DMS153 (cell line): ENCODE data around the gene DNAAF5.
"Not testable (repeated sequence)": the region's sequence is repeated elsewhere in the genome, so short reads cannot be mapped to it uniquely, and the experiment has no call there.

Experiments
- DNase-seq: peaks from one replicate; lab custom pipeline; 2025; lab: John Stamatoyannopoulos, UW

The DNAAF5 gene

DNA sequence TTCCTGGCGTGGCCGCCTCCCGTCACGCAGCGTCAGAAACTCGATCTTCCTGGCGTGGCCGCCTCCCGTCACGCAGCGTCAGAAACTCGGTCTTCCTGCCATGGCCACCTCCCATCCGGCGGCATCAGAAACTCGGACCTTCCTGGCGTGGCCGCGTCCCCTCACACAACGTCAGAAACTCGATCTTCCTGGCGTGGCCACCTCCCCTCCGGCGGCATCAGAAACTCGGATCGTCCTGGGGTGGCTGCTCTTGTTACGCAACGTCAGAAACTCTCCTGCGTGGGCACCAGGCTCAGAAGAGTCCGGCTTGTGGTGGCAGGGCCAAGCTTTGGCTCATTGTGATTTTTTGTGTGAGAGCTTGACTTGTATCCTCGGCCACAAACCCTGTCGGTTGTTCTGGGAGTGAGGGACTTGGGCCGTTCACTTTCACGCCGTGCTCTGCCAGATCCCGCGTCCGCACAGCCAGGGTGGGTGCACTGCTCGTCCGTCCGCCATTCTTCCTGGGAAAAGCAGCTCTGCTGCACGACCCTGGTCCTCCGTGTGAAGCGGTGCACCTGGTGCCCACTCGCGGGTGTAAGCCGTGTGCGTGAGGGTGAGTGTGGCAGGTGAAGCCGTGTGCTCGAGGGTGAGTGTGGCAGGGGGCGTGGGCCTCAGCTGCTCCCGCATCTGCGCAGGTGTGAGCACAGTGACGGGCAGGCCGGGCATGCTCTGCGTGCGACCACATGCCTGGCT, 56.4 kb downstream of the DNAAF5 start:
- DNase-seq = no peak

DNA sequence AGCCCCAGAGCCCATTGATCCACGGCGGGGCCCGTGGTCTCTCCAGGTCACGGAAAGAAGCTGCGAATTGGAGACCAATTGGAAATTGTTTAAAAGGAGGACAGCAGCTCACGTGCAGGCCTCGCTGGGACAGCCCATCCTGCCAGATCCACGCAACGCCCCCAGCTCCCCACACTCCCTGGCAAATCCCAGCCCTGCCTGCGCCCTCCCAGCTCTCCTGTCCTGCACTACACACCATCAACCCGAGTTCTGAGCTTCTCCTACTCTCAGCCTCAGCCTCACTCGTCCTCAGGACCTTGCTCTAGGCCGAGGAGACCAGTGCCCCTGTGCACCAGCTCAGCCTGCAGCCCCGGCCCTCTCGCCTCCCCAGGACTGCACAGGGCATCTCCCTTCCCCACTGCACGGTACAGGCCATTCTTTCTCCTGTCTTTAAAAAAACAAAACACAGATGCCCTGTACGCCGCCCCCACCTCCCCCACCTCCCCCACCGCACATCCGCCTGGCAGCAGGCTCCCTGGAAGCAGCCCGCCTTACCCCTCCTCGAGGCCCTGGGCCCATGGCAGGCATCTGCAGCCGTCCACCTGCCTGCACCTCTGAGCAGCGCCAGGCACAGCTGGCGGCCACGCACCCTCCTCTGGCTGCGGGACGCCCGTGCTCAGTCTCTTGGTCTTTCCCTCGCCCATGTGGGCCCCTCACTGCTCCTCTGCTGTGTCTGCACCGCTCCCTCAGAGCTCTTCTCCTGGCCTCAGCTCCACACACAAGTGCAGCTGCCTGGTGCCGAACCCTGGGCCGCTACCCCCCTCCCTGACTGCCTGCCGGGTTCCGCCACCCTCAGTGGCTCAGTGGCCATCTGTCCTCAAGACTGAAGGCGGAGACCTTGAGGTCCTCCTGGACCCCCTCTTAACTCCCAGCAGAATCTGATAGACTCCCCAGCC, 57.3 kb downstream of the DNAAF5 start:
- no peak for DNase-seq

DNA sequence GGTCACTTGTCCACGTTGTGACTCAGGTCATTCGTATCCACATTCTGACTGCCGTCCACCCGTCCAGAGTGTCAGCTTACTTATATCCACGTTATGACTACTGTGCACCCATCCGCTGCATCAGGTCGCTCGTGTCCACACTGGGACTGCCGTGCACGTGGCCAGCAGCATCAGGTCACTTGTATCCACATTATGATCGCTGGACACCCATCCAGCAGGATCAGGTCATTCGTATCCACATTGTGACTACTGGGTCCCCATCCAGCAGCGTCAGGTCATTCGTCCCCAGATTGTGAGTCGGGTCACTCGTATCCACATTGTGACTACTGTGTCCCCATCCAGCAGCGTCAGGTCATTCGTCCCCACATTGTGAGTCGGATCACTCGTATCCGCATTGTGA, 58.5 kb downstream of the DNAAF5 start:
- DNase-seq = no peak

- no peak for DNase-seq
Measured at GRCh38 chr7:785416-785815, 58.9 kb downstream of the DNAAF5 start.

DNA sequence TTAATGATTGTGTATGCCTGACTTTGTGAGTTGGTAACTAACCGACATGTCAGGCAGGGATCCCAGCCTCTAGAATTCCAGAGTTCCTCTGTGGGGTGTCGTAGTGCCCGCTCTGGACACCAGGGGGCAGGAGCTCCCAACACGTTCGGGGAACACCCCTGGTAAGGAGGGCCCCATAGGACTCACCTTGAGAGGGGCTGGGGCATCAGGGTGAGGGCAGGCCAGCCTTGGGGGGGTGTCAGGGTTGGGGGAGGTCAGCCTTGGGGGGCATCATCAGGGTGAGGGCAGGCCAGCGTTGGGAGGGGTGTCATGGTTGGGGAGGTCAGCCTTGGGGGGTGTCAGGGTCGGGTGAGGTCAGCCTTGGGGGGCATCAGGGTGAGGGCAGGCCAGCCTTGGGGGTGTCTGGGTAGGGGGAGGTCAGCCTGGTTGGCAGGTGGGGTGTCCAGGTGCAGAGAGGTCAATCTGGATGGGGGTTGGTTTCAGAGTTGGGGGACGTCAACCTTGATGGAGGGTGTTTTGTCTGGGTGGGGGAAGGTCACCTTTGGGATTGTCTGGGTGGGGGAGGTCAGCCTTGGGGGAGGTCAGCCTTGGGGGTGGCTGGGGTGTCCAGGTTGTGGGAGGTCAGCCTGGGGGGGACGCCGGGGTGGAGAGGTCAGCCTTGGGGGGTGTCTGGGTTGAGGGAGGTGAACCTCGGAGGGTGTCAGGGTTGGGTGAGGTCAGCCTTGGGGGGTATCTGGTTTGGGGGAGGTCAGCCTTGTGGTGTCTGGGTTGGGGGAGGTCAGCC, 60.2 kb downstream of the DNAAF5 start:
- peak; percentile 43 for DNase-seq

DNA sequence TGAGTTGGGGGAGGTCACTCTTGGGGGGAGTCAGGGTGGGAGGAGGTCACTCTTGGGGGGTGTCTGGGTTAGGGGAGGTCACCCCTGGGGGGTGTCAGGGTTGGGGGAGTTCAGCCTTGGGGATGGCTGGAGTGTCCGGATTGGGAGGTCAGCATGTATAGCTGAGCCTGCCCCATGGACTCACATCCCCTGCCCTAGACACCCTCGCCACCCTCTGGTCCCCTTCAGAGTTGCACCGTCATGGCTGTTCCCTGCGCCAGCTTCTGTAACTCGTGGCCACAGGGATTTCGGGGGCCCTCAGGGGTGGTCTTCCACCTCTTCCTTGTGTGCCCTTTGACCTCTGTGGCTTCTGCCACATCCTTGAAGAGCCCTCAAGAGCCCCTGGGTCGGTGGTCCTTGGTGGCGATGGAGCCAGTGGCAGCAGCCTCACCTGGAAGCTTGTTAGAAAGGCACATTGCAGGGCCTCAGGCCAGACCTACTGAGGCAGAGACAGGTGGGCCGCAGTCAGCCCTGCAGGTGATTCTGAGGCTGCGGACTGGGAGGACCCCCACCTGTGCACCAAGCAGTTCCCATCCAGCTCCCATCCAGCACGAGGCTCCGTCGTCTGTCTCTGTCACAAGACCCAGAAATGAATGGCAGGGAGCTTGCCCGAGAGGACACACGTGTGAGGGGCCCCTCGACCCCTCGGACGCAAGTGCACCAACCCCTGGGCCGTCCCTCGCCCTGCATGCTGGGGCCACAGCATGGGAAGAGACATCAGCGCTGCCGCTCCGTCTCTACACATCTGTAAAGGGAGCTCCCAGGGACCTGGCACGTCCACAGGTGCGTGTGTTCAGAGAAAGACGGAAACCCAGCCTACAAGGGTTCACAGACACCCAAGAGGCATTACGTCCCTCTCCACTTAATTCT, 61.1 kb downstream of the DNAAF5 start:
- no peak for DNase-seq

- no peak for DNase-seq
Measured at GRCh38 chr7:791519-791918, 65.0 kb downstream of the DNAAF5 start.

DNA sequence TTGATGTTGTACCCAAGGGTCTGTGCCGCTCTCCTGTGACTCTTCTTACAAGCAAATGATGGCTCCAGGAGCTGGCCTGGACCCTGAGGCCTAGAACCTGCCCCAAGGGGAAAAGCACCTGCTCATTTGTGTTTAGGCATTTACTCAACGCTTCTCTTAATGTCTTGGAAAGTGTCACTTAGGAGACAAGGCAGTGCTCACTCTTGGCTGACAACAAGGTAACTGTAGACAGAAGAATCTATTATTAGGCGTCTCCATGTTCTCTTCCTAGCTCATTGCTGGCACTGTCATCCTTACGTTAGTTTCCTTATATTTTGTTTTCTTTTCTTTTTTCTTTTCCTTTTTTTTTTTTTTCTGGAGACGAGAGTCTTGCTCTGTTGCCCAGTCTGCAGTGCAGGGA, 67.7 kb downstream of the DNAAF5 start:
- DNase-seq = no peak

DNA sequence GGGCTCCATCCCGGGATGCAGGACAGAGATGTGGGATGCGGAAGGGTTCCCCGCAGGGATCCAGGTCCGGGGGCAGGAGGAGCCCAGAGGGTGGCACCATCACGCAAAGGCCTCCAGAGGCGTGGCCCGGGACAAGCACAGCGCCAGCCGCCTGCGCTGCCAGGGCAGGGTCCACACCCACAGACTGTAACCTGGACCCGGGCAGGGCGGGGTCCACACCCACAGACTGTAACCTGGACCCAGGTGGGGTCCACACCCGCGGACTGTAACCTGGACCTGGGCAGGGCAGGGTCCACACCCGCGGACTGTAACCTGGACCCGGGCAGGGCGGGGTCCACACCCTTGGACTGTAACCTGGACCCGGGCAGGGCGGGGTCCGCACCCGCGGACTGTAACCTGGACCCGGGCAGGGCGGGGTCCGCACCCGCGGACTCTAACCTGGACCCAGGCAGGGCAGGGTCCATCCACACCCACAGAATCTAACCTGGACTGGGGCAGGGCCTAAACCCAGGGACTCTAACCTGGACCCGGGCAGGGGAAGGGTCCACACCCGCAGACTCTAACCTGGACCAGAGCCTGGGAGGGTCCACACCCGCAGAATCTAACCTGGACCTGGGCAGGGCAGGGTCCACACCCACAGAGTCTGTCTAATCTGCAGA, 68.3 kb downstream of the DNAAF5 start:
- DNase-seq = no peak

DNA sequence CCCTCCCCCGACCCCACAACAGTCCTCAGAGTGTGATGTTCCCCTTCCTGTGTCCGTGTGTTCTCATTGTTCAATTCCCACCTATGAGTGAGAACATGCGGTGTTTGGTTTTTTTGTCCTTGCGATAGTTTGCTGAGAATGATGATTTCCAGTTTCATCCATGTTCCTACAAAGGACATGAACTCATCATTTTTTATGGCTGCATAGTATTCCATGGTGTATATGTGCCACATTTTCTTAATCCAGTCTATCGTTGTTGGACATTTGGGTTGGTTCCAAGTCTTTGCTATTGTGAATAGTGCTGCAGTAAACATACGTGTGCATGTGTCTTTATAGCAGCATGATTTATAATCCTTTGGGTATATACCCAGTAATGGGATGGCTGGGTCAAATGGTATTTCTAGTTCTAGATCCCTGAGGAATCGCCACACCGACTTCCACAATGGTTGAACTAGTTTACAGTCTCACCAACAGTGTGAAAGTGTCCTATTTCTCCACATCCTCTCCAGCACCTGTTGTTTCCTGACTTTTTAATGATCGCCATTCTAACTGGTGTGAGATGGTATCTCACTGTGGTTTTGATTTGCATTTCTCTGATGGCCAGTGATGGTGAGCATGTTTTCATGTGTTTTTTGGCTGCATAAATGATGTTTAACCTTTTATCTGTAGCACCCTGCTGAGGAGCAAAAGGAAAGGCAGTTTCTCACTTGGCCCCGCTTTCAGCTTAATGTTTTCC, 70.1 kb downstream of the DNAAF5 start:
- not testable (repeated sequence) for DNase-seq

DNA sequence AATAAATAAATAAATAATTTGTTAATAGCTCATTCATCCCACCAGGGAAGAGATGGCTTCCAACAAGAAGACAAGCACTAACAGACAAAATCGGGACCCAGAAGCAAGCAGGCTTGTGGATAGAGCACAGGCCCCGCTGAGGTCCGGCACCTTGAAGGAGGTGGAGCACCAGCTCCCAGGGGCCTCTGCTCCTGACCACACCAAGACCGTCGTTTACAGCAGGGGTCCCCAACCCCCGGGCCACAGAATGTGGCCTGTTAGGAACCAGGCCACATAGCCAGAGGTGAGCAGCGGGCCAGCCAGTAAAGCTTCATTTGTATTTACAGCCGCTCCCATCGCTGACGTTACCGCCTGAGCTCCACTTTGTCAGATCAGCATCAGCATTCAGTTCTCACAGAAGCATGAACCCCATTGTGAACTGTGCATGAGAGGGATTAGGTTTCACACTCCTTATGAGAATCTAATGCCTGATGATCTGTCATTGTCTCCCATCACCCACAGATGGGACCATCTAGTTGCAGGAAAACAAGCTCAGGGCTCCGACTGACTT, 72.5 kb downstream of the DNAAF5 start:
- DNase-seq = no peak

DNA sequence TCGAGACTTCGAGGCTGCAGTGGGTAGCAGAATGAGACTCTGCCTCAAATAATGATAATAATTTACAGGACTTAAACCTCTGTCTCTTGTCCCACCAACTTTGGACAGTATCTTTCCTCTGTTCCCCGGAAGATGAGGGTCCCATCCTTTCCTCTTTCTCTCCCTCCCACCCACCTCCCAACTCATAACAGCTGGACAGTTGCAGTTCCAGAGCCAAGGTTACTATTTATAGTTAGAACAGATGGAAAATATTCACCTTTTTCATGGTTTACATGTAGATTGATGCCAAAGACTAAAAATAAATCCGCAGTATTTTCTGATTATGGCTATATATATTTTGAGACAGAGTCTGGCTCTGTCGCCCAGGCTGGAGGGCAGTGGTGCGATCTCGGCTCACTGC, 74.2 kb downstream of the DNAAF5 start:
- DNase-seq = no peak

DNA sequence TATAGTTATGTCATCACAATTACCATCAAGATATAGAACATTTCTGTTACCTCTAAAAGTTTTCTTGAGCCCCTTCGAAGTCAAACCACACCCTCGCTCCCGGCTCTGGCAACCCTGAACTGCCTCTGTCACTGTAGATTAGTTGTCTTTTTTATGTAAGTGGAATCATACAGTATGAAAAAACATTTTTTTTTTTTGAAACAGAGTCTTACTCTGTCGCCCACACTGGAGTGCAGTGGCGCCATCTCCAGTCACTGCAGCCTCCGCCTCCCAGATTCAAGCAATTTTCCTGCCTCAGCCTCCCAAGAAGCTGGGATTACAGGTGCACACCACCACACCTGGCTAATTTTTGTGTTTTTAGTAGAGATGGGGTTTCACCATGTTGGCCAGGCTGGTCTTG, 74.9 kb downstream of the DNAAF5 start:
- not testable (repeated sequence) for DNase-seq

- DNase-seq = peak; percentile 31
Measured at GRCh38 chr7:801940-802381, 75.5 kb downstream of the DNAAF5 start.

DNA sequence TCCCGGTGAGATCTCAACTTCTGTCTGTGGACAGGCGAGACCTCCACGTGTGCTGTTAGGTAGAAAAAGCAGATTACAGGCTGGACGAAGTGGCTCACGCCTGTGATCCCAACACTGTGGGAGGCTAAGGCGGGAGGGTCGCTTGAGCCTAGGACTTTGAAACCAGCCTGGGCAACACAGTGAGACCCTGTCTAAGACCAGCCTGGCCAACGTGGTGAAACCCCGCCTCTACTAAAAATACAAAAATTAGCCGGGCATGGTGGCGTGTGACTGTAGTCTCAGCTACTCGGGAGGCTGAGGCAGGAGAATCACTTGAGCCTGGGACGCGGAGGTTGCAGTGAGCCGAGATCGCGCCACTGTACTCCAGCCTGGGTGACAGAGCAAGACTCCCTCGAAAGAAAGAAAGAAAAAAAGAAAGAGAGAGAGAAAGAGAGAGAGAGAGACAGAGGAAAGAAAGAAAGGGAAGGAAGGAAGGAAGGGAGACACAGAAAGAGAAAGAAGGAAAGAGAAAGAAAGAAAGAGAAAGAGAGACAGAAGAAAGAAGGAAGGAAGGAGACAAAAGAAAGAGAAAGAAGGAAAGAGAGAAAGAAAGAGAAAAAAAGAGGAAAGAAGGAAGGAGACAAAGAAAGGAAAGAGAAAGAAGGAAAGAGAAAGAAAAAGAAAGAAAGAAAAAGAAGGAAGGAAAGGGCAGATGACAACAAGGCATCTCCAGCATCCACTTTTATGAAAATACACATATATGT, 76.2 kb downstream of the DNAAF5 start:
- no peak for DNase-seq

DNA sequence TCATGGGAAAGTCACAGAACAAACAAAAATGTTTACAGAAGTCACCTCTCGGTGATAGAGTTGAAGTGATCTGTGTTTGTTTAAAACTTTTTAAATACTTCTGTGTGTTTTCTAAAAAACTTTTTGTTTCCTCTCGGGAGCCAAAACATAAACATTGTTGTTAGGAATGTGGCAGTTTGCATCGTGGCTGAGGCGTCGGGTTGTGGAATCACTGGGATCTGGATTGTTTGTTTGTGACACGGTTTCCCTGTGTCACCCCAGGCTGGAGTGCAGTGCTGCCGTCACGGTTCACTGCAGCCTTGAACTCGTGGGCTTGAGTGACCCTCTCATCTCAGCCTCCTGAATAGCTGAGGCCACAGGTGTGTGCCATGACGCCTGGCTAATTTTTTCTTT, 76.7 kb downstream of the DNAAF5 start:
- no peak for DNase-seq

DNA sequence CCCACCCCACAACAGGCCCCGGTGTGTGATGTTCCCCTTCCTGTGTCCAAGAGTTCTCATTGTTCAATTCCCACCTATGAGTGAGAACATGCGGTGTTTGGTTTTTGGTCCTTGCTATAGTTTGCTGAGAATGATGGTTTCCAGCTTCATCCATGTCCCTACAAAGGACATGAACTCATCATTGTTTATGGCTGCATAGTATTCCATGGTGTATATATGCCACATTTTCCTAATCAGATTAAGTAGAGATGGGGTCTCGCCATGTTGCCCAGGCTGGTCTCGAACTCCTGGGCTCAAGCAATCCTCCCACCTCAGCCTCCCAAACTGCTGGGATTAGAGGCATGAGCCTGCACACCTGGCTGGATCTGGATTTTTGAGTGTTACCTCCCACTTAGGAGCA, 77.3 kb downstream of the DNAAF5 start:
- not testable (repeated sequence) for DNase-seq

DNA sequence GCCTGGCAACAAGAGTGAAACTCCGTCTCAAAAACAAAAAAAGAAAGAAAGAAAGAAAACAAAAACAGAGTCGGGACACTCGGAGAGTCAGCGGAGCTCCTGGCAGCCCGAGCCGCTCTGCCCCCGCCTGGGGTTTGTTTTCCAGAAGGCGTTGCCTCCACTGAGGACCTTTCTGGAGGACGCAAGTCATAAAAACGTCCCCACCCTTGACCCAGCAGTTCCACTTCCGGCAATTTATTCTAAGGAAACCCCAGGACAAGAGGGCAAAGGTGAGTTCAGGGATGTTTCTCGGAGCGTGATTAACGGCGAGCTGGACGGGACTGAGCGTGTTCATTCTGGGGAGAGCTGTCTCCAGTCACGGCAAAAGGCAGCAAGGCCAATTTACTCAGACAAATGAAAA, 78.8 kb downstream of the DNAAF5 start:
- DNase-seq = no peak
